Trophoblast cell (in vitro differentiated cells and primary cell): ENCODE measurements around the gene PLEKHM3.

Source experiments
- DNase-seq, 2 donors: peaks; one replicate each; pipeline ENCODE4 v3.0.0-alpha.2; 2016
- H2AFZ ChIP-seq: 2 replicates; pipeline ENCODE4 v1.6.1; 2013; ENCODE audit warnings: low read length, moderate library complexity, mild to moderate bottlenecking; ENCODE audit not compliant: insufficient read depth, poor library complexity
- H2AK5ac ChIP-seq: 2 replicates; pipeline ENCODE4 v1.6.1; 2013; ENCODE audit warnings: mild to moderate bottlenecking, low read length
- H2BK120ac ChIP-seq: 2 replicates; pipeline ENCODE4 v1.6.1; 2013; ENCODE audit warnings: low read length, mild to moderate bottlenecking, moderate library complexity; ENCODE audit not compliant: insufficient read depth, poor library complexity
- H2BK12ac ChIP-seq: 2 replicates; pipeline ENCODE4 v1.6.1; 2013; ENCODE audit warnings: mild to moderate bottlenecking, low read length, moderate library complexity
- H2BK5ac ChIP-seq: 2 replicates; pipeline ENCODE4 v1.6.1; 2013; ENCODE audit warnings: low read length, low read depth, moderate library complexity, mild to moderate bottlenecking; ENCODE audit not compliant: poor library complexity
- H3K14ac ChIP-seq: 2 replicates; pipeline ENCODE4 v1.6.1; 2013; ENCODE audit warnings: mild to moderate bottlenecking, low read length
- H3K18ac ChIP-seq: 2 replicates; pipeline ENCODE4 v1.6.1; 2013; ENCODE audit warnings: mild to moderate bottlenecking, low read length
- H3K23ac ChIP-seq: 2 replicates; pipeline ENCODE4 v1.6.1; 2013; ENCODE audit warnings: low read length
- H3K27ac ChIP-seq: 2 replicates; pipeline ENCODE4 v1.5.1; 2013; ENCODE audit warnings: low read depth, mild to moderate bottlenecking, inconsistent platforms, low read length, moderate library complexity
- H3K27me3 ChIP-seq: 2 replicates; pipeline ENCODE4 v1.6.1; 2013; ENCODE audit warnings: inconsistent platforms, mild to moderate bottlenecking, low read length, moderate library complexity; ENCODE audit not compliant: insufficient read depth
- H3K36me3 ChIP-seq, 2 experiments: 1 replicate in 1 of 2; 2 replicates in 1 of 2; pipeline ENCODE4 v1.6.1; 2013; ENCODE audit warnings: low read length in 2 of 2, mild to moderate bottlenecking in 2 of 2, moderate library complexity in 1 of 2; ENCODE audit not compliant: insufficient read depth in 2 of 2, control insufficient read depth in 1 of 2
- H3K4ac ChIP-seq: 2 replicates; pipeline ENCODE4 v1.6.1; 2013; ENCODE audit warnings: low read depth, mild to moderate bottlenecking, low read length, moderate library complexity
- H3K4me1 ChIP-seq, 2 experiments: 1 replicate in 1 of 2; 2 replicates in 1 of 2; pipeline ENCODE4 v1.6.1; 2013; ENCODE audit warnings: low read length in 2 of 2, mild to moderate bottlenecking in 2 of 2, moderate library complexity in 1 of 2; ENCODE audit not compliant: insufficient read depth in 2 of 2, control insufficient read depth in 1 of 2
- H3K4me2 ChIP-seq: 2 replicates; pipeline ENCODE4 v1.6.1; 2013; ENCODE audit warnings: inconsistent platforms, mild to moderate bottlenecking, low read length, moderate library complexity
- H3K4me3 ChIP-seq: 2 replicates; pipeline ENCODE4 v1.5.1; 2013; ENCODE audit warnings: mild to moderate bottlenecking, low read depth, low read length, inconsistent platforms
- H3K79me1 ChIP-seq: one replicate; pipeline ENCODE4 v1.6.1; 2013; ENCODE audit warnings: low read length
- H3K79me2 ChIP-seq: 2 replicates; pipeline ENCODE4 v1.6.1; 2013; ENCODE audit warnings: low read length, mild to moderate bottlenecking; ENCODE audit not compliant: control insufficient read depth, insufficient read depth, poor library complexity
- H3K9ac ChIP-seq: 2 replicates; pipeline ENCODE4 v1.6.1; 2013; ENCODE audit warnings: mild to moderate bottlenecking, low read length
- H3K9me3 ChIP-seq: 2 replicates; pipeline ENCODE4 v1.6.1; 2013; ENCODE audit warnings: low read depth, mild to moderate bottlenecking, control low read depth, inconsistent platforms, low read length; ENCODE audit not compliant: insufficient read depth
- H4K12ac ChIP-seq: 2 replicates; pipeline ENCODE4 v1.6.1; 2013; ENCODE audit warnings: low read depth, mild to moderate bottlenecking, low read length, moderate library complexity
- H4K8ac ChIP-seq: 2 replicates; pipeline ENCODE4 v1.6.1; 2013; ENCODE audit warnings: low read depth, mild to moderate bottlenecking, low read length, moderate library complexity
- H4K91ac ChIP-seq: one replicate; pipeline ENCODE4 v1.6.1; 2013; ENCODE audit warnings: low read depth, mild to moderate bottlenecking, low read length, moderate library complexity
- WGBS: extraction: QIAGEN DNeasy Blood & Tissue Kit; methylation state at CpG from one replicate; pipeline ENCODE4 v1.1.7; 2013; ENCODE audit warnings: missing lambda C conversion rate; ENCODE audit not compliant: insufficient read length, insufficient coverage; ENCODE audit errors: extremely low coverage; 5-methylcytosine and 5-hydroxymethylcytosine counted together

PLEKHM3 gene

DNA sequence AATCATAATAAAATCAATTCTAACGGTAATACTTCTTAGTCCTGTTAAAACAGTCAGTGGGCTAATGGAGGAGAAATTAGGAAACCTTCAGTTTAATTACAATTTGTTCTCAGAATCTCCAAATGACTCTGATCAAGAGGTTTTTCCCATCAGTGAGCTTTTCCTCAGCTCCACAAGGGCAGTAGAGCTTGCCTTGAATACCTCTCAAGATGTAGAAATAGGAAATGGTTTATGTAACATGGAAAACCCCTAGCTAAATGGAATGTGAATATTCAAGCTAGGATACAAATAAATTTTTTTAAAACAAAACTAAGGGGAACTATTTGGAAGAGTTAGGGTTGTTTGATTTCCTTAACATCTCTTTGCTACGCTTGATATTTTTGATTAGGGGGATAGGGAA lies 87.5 kb downstream of the PLEKHM3 start:
- no peak overlapping the region for H2AFZ ChIP-seq
- no CpG with 5 or more reads among the region's 2 CpGs for WGBS
- no peak overlapping the region for H3K9ac ChIP-seq
- H2BK12ac ChIP-seq: no peak overlapping the region
- no peaks in the 10 kb centered on the region for H3K9me3 ChIP-seq
- H3K4ac ChIP-seq: no peak overlapping the region
- H3K4me3 ChIP-seq: no peak overlapping the region
- no peaks in the 10 kb centered on the region for H3K79me2 ChIP-seq
- H3K27me3 ChIP-seq: no peaks in the 10 kb centered on the region
- H4K8ac ChIP-seq: no peak overlapping the region
- no peak overlapping the region for H3K23ac ChIP-seq
- no peak overlapping the region for H3K14ac ChIP-seq
- H3K79me1 ChIP-seq: no peaks in the 10 kb centered on the region
- H4K91ac ChIP-seq: no peak overlapping the region
- no peaks in the 10 kb centered on the region for H3K36me3 ChIP-seq
- H2AK5ac ChIP-seq: no peak overlapping the region
- peak in 1 of 2 donors; percentile 49 for DNase-seq
- peaks cover 0 to 4% of the 10 kb centered on the region in 2 experiments for H3K4me1 ChIP-seq
- no peak overlapping the region for H3K4me2 ChIP-seq
- H3K27ac ChIP-seq: no peak overlapping the region
- no peak overlapping the region for H4K12ac ChIP-seq
- H2BK120ac ChIP-seq: no peak overlapping the region
- H2BK5ac ChIP-seq: no peak overlapping the region
- no peak overlapping the region for H3K18ac ChIP-seq

DNA sequence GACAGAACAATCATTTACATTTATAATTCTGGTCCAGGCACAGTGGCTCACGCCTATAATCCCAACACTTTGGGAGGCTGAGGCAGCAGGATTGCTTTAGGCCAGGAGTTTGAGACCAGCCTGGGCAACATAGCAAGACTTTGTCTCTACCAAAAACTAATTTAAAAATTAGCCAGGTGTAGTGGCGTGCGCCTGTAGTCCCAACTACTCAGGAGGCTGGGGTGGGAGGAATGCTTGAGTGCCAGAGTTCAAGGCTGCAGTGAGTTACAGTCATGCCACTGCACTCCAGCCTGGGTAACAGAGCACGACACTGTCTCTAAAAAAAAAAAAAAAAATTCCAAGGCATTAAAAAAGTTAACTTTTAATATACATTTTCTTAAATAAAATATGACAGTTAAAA lies 88.1 kb downstream of the PLEKHM3 start:
- Histone ChIP-seq H2AK5ac (no peak overlapping the region), H3K4me2 (no peak overlapping the region), H2AFZ (no peak overlapping the region), H3K14ac (no peak overlapping the region), H3K4me1 (peaks cover 0 to 4% of the 10 kb centered on the region in 2 experiments), H3K4ac (no peak overlapping the region), H3K79me2 (no peaks in the 10 kb centered on the region), H3K36me3 (no peaks in the 10 kb centered on the region), H2BK120ac (no peak overlapping the region), H3K27me3 (no peaks in the 10 kb centered on the region), H3K79me1 (no peaks in the 10 kb centered on the region), H2BK5ac (no peak overlapping the region), H3K9ac (no peak overlapping the region), H4K91ac (no peak overlapping the region), H4K8ac (no peak overlapping the region), H3K18ac (no peak overlapping the region), H2BK12ac (no peak overlapping the region), H3K9me3 (no peaks in the 10 kb centered on the region), H3K23ac (no peak overlapping the region), H3K27ac (no peak overlapping the region), H4K12ac (no peak overlapping the region), H3K4me3 (no peak overlapping the region)
- no CpG with 5 or more reads among the region's 4 CpGs for WGBS
- no peak for DNase-seq

DNA sequence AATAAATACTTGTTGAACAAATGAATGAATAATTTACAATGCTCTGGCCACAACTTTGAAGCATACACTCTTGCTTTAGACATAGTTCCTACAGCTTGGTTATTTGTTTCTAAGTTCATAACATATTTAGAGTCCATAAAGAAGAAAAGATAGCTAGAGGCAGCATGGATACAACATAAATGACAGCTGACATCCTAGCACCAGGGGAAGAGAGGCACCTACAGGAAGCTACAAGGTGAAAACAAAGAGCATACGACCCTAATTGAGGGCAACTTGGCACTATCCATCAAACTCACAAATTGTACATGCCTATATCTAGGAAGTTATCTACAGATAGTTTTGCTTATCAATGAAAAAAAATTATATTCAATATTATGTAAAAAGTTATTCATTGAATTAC lies 88.9 kb downstream of the PLEKHM3 start:
- H3K4me3 ChIP-seq: no peak overlapping the region
- no peak overlapping the region for H3K27ac ChIP-seq
- H3K18ac ChIP-seq: no peak overlapping the region
- no peak overlapping the region for H2BK120ac ChIP-seq
- no peak overlapping the region for H3K23ac ChIP-seq
- no peaks in the 10 kb centered on the region for H3K79me1 ChIP-seq
- H3K27me3 ChIP-seq: no peaks in the 10 kb centered on the region
- H4K12ac ChIP-seq: no peak overlapping the region
- no peak overlapping the region for H3K4me2 ChIP-seq
- no peaks in the 10 kb centered on the region for H3K9me3 ChIP-seq
- no peak overlapping the region for H2AFZ ChIP-seq
- no peak overlapping the region for H3K14ac ChIP-seq
- peaks cover 0 to 4% of the 10 kb centered on the region in 2 experiments for H3K4me1 ChIP-seq
- no peaks in the 10 kb centered on the region for H3K79me2 ChIP-seq
- no peak overlapping the region for H4K91ac ChIP-seq
- no peak overlapping the region for H3K4ac ChIP-seq
- no peak overlapping the region for H2BK12ac ChIP-seq
- H3K9ac ChIP-seq: no peak overlapping the region
- no peak overlapping the region for H2AK5ac ChIP-seq
- no CpG with 5 or more reads among the region's 1 CpG for WGBS
- no peak for DNase-seq
- H2BK5ac ChIP-seq: no peak overlapping the region
- H4K8ac ChIP-seq: no peak overlapping the region
- no peaks in the 10 kb centered on the region for H3K36me3 ChIP-seq

DNA sequence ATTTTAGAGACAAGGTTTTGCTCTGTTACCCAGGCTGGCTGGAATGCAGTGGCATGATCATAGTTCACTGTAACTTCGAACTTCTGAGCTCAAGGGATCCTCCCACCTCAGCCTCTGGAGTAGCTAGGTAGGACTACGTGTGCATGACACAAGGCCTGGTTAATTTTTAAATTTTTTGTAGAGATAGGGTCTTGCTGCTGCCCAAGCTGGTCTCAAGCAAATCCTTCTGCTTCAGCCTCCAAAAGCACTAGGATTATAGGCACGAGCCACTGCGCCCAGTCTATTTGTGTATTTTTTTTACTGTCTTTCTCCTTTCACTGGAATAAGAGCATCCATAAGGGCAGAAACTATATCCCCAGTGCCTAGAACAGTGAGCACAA lies 89.3 kb downstream of the PLEKHM3 start:
- no peak overlapping the region for H4K91ac ChIP-seq

More for the DNA sequence above, 89.3 kb downstream of the PLEKHM3 start:
- Histone ChIP-seq H2BK5ac (no peak overlapping the region), H4K12ac (no peak overlapping the region), H3K4me2 (no peak overlapping the region), H2BK120ac (no peak overlapping the region), H3K14ac (no peak overlapping the region), H3K4ac (no peak overlapping the region), H3K23ac (no peak overlapping the region), H4K8ac (no peak overlapping the region), H3K79me2 (no peaks in the 10 kb centered on the region), H3K79me1 (no peaks in the 10 kb centered on the region), H2BK12ac (no peak overlapping the region), H2AK5ac (no peak overlapping the region), H3K4me1 (peaks cover 0 to 4% of the 10 kb centered on the region in 2 experiments), H3K27me3 (no peaks in the 10 kb centered on the region), H3K18ac (no peak overlapping the region), H3K27ac (no peak overlapping the region), H3K4me3 (no peak overlapping the region), H3K36me3 (no peaks in the 10 kb centered on the region), H3K9me3 (no peaks in the 10 kb centered on the region), H2AFZ (no peak overlapping the region), H3K9ac (no peak overlapping the region)
- WGBS: no CpG with 5 or more reads among the region's 4 CpGs
- DNase-seq: no peak
